ENCODE data around the gene HIP1. TPM values are rescaled to one million over a fixed set of nuclear protein-coding genes. Genes with fewer than 3 reads are reported as not detected.

Gene HIP1
- polyA plus RNA-seq, 2 of the 4 experiments (the other 2 are of a cell fraction) = 17.3 to 33.4 TPM

DNA sequence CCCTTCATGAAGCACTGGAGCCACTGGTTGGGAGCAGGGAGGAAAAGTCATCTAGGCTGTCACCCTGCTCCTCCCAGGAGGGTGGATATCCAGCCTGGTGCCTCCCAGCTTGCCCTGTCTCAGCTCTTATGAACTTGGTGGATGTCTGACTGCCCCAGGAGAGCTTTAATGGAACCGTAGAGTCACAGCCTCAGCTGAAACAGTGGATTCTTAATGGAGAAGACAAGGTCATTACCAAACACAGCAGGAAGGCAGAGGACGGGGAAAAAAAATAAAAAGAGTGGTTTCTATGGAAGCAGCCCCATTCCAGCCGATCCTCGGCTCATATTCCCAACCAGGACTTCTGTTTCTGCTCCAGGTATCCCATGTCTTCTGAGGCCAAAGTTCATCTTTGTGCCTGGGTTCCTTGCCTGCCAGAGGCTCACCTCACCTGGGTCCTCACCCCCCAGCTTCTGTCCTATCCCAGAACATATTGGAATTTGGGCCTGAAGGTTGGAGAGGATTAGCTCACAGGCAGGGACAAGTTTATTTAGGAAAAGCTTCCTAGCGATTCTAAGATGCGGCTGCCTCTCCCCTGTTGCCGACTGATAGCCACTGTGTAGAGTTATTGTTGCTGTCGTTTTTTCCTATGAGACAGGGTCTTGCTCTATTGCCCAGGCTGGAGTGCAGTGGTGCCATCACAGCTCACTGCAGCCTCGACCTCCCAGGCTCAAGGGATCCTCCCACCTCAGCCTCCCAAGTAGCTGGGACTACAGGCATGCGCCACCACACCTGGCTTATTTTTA lies 17.7 kb upstream of the HIP1 start:
- no peak for TF ChIP-seq JUN (IDR thresholded peaks at IDR 0.05)
- no peak for TF ChIP-seq JUNB (IDR thresholded peaks at IDR 0.05)
- no peak for TF ChIP-seq MYC (IDR thresholded peaks at IDR 0.05; ENCODE audit: borderline replicate concordance, low read length)
- no peak for TF ChIP-seq HOXB13 (CRISPR knock-in tag; IDR thresholded peaks at IDR 0.05; ENCODE audit: low read depth)
- no peak for TF ChIP-seq HOXA7 (CRISPR knock-in tag; IDR thresholded peaks at IDR 0.05)
- TF ChIP-seq, protein P1, sequence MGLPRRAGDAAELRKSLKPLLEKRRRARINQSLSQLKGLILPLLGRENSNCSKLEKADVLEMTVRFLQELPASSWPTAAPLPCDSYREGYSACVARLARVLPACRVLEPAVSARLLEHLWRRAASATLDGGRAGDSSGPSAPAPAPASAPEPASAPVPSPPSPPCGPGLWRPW (IDR thresholded peaks at IDR 0.05) = no peak
- TF ChIP-seq ZFP36 (IDR thresholded peaks at IDR 0.05; ENCODE audit: borderline replicate concordance, partially characterized antibody) = no peak
- TF ChIP-seq MAFK (IDR thresholded peaks at IDR 0.05; ENCODE audit: partially characterized antibody) = no peak
- TF ChIP-seq, protein P2, sequence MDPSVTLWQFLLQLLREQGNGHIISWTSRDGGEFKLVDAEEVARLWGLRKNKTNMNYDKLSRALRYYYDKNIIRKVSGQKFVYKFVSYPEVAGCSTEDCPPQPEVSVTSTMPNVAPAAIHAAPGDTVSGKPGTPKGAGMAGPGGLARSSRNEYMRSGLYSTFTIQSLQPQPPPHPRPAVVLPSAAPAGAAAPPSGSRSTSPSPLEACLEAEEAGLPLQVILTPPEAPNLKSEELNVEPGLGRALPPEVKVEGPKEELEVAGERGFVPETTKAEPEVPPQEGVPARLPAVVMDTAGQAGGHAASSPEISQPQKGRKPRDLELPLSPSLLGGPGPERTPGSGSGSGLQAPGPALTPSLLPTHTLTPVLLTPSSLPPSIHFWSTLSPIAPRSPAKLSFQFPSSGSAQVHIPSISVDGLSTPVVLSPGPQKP (IDR thresholded peaks at IDR 0.05; ENCODE audit: low read depth, low read length) = no peak
- TF ChIP-seq ESRRA (IDR thresholded peaks at IDR 0.05; ENCODE audit: borderline replicate concordance, low read length) = no peak
- TF ChIP-seq CBX2 (IDR thresholded peaks at IDR 0.05; ENCODE audit: borderline replicate concordance, low read depth) = no peak
- no peak for TF ChIP-seq CTCF (IDR thresholded peaks at IDR 0.05)
- TF ChIP-seq, protein P3, sequence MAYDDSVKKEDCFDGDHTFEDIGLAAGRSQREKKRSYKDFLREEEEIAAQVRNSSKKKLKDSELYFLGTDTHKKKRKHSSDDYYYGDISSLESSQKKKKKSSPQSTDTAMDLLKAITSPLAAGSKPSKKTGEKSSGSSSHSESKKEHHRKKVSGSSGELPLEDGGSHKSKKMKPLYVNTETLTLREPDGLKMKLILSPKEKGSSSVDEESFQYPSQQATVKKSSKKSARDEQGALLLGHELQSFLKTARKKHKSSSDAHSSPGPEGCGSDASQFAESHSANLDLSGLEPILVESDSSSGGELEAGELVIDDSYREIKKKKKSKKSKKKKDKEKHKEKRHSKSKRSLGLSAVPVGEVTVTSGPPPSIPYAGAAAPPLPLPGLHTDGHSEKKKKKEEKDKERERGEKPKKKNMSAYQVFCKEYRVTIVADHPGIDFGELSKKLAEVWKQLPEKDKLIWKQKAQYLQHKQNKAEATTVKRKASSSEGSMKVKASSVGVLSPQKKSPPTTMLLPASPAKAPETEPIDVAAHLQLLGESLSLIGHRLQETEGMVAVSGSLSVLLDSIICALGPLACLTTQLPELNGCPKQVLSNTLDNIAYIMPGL (CRISPR knock-in tag; IDR thresholded peaks at IDR 0.05; ENCODE audit: borderline replicate concordance) = no peak
- no peak for TF ChIP-seq BHLHE40 (IDR thresholded peaks at IDR 0.05; ENCODE audit: low read depth, low read length)
- TF ChIP-seq ZNF302 (CRISPR knock-in tag; IDR thresholded peaks at IDR 0.05) = no peak
- no peak for TF ChIP-seq EP300 (IDR thresholded peaks at IDR 0.05)
- TF ChIP-seq HDAC2 (IDR thresholded peaks at IDR 0.05) = no peak
- no peak for TF ChIP-seq RCOR1 (IDR thresholded peaks at IDR 0.05; ENCODE audit: low read depth, low read length)
- TF ChIP-seq NR3C1 (IDR thresholded peaks at IDR 0.05) = no peak
- POLR2A ChIA-PET = no interaction called here
- no peaks in the 10 kb centered on the region for H3K9me3 ChIP-seq
- H3K4me2 ChIP-seq = no peak overlapping the region
- 72% methylated on average over 10 of the region's 10 CpGs for WGBS (ENCODE audit: missing lambda C conversion rate)
- no peak for FAIRE-seq
- H3K4me1 ChIP-seq = no peaks in the 10 kb centered on the region
- H3K27ac ChIP-seq = no peak overlapping the region; a peak in 1 of 6 replicates
- no peak overlapping the region for H3K4me3 ChIP-seq
- peak in 1 of 2 experiments; percentile 24; a peak in 1 of 6 replicates for ATAC-seq
- CTCF ChIA-PET = interaction anchor here (1.2 to 2.3 kb wide), 6 partner anchors 9 to 174 kb away, joined by 3 to 6 read pairs (median 4); no protein-coding TSS in a partner anchor
- no peak for DNase-seq (ENCODE audit: low read depth in 1 of 2, low spot score in 1 of 2)

GRCh38 chr7:75743455-75743859 lies 4.7 kb upstream of the HIP1 start:
- no peak overlapping the region for H3K27ac ChIP-seq
- POLR2A ChIA-PET = no interaction called here
- WGBS (ENCODE audit: missing lambda C conversion rate) = 51% methylated on average over 4 of the region's 4 CpGs

More at GRCh38 chr7:75743455-75743859, 4.7 kb upstream of the HIP1 start:
- no peak overlapping the region for H3K4me2 ChIP-seq
- TF ChIP-seq CHD4 (IDR thresholded peaks at IDR 0.05; ENCODE audit: borderline replicate concordance) (no peak), FOXS1 (CRISPR knock-in tag; IDR thresholded peaks at IDR 0.05) (no peak), HOXB5 (CRISPR knock-in tag; IDR thresholded peaks at IDR 0.05) (no peak), ZNF302 (CRISPR knock-in tag; IDR thresholded peaks at IDR 0.05) (no peak), EHF (CRISPR knock-in tag; IDR thresholded peaks at IDR 0.05) (no peak), HOXB13 (CRISPR knock-in tag; IDR thresholded peaks at IDR 0.05; ENCODE audit: low read depth) (no peak), NR3C1 (IDR thresholded peaks at IDR 0.05) (no peak), FOSL2 (IDR thresholded peaks at IDR 0.05) (no peak), FOSL2 (CRISPR knock-in tag; IDR thresholded peaks at IDR 0.05) (no peak), KDM1A (IDR thresholded peaks at IDR 0.05; ENCODE audit: low read depth) (no peak), HEYL (CRISPR knock-in tag; IDR thresholded peaks at IDR 0.05) (no peak)
- TF ChIP-seq, protein P3 (CRISPR knock-in tag; IDR thresholded peaks at IDR 0.05; ENCODE audit: borderline replicate concordance) = no peak
- DNase-seq (ENCODE audit: low read depth in 1 of 2, low spot score in 1 of 2) = no peak
- H3K4me3 ChIP-seq = no peak overlapping the region
- CTCF ChIA-PET = interaction anchor here (0.8 to 1.4 kb wide), 2 partner anchors 9 to 18 kb away, joined by 3 to 7 read pairs; no protein-coding TSS in a partner anchor
- no peaks in the 10 kb centered on the region for H3K9me3 ChIP-seq
- H3K4me1 ChIP-seq = peaks cover 10% of the 10 kb centered on the region
- no peak for ATAC-seq
- FAIRE-seq = no peak
